HEK293T (cell line): ENCODE measurements around the gene PPP6R1.

ENCODE experiments used
- CTCF ChIA-PET: fragments of 350-600 bp; formaldehyde crosslinking; extraction: SDS; loops from one replicate; lab custom pipeline; 2021; ENCODE audit warnings: antibody characterized with exemption, inconsistent platforms; lab: Yijun Ruan, JAX
- POLR2A ChIA-PET: fragments of 350-600 bp; formaldehyde crosslinking; extraction: SDS; loops from one replicate; lab custom pipeline; 2020; ENCODE audit warnings: antibody characterized with exemption, inconsistent platforms; lab: Yijun Ruan, JAX
- DNase-seq: peaks from one replicate; pipeline ENCODE4 v3.0.0; 2012; ENCODE audit warnings: mixed read lengths; ENCODE audit errors: extremely low spot score
- ARNT ChIP-seq: fragments of 450-650 bp; IDR thresholded peaks from 2 replicates; pipeline ENCODE4 v1.6.1; 2017; ENCODE audit warnings: mild to moderate bottlenecking
- BHLHE40 ChIP-seq: fragments of 450-650 bp; IDR thresholded peaks from 2 replicates; pipeline ENCODE4 v1.6.1; 2016; ENCODE audit warnings: mild to moderate bottlenecking, moderate library complexity, borderline replicate concordance
- CTBP1 ChIP-seq: fragments of 450-650 bp; IDR thresholded peaks from 2 replicates; pipeline ENCODE4 v1.6.1; 2016; ENCODE audit warnings: borderline replicate concordance
- ELF4 ChIP-seq: fragments of 450-650 bp; IDR thresholded peaks from 2 replicates; pipeline ENCODE4 v1.6.1; 2017; ENCODE audit warnings: antibody characterized with exemption
- FOXA1 ChIP-seq: fragments of 450-650 bp; IDR thresholded peaks from 2 replicates; pipeline ENCODE4 v1.6.1; 2016; ENCODE audit warnings: mild to moderate bottlenecking
- FOXK2 ChIP-seq: fragments of 450-650 bp; IDR thresholded peaks from 2 replicates; pipeline ENCODE4 v1.6.1; 2016; ENCODE audit warnings: mild to moderate bottlenecking
- FOXM1 ChIP-seq: fragments of 450-650 bp; IDR thresholded peaks from 2 replicates; pipeline ENCODE4 v1.6.1; 2017; ENCODE audit warnings: mild to moderate bottlenecking, borderline replicate concordance
- HDGF ChIP-seq: fragments of 450-650 bp; IDR thresholded peaks from 2 replicates; pipeline ENCODE4 v1.6.1; 2017; ENCODE audit warnings: antibody characterized with exemption, borderline replicate concordance
- L3MBTL2 ChIP-seq: fragments of 450-650 bp; conservative IDR thresholded peaks from 2 replicates; pipeline ENCODE4 v1.6.1; 2016; ENCODE audit warnings: mild to moderate bottlenecking
- LEF1 ChIP-seq: fragments of 450-650 bp; IDR thresholded peaks from 2 replicates; pipeline ENCODE4 v1.6.1; 2017; ENCODE audit warnings: mild to moderate bottlenecking, borderline replicate concordance
- NFRKB ChIP-seq: fragments of 450-650 bp; IDR thresholded peaks from 2 replicates; pipeline ENCODE4 v1.6.1; 2016; ENCODE audit warnings: mild to moderate bottlenecking, moderate library complexity
- SP1 ChIP-seq: fragments of 450-650 bp; IDR thresholded peaks from 2 replicates; pipeline ENCODE4 v1.6.1; 2017
- SUZ12 ChIP-seq: fragments of 450-650 bp; IDR thresholded peaks from 2 replicates; pipeline ENCODE4 v1.6.1; 2016; ENCODE audit warnings: mild to moderate bottlenecking
- TARDBP ChIP-seq: fragments of 450-650 bp; IDR thresholded peaks from 2 replicates; pipeline ENCODE4 v1.6.1; 2016
- ZNF384 ChIP-seq: fragments of 450-650 bp; IDR thresholded peaks from 2 replicates; pipeline ENCODE4 v1.6.1; 2016
- TF ChIP-seq, protein P1 (sequence below): fragments of 450-650 bp; IDR thresholded peaks from 2 replicates; pipeline ENCODE4 v1.6.1; 2016

Gene PPP6R1

DNA sequence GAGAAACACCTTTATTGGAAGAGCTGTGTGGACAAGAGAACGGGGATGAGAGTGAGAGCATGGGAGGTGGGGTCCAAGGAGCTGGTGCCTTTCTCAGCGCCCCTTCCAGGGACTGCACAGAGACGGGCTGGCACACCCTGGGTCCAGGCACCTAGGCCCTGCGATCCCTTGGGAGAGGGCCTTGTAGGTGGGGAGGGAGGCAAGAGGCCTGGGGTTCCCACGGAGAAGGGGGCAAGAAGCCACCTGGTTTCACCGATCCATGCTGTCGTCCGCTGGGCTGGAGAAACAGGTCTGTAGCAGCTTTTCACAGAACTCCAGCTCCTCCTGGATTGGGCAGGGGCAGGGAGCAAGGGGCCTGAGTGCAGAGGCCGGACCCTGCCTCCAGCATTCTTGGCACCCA is 3.5 kb upstream of the PPP6R1 start:
- no peak for DNase-seq
- TF ChIP-seq SP1, result no peak
- no peak for TF ChIP-seq L3MBTL2
- TF ChIP-seq HDGF, result no peak
- TF ChIP-seq CTBP1, result no peak
- no peak for TF ChIP-seq LEF1
- TF ChIP-seq FOXK2, result no peak
- no peak for TF ChIP-seq ARNT
- TF ChIP-seq NFRKB, result no peak
- TF ChIP-seq FOXM1, result no peak
- no peak for TF ChIP-seq SUZ12
- TF ChIP-seq TARDBP, result no peak
- TF ChIP-seq, protein P1, sequence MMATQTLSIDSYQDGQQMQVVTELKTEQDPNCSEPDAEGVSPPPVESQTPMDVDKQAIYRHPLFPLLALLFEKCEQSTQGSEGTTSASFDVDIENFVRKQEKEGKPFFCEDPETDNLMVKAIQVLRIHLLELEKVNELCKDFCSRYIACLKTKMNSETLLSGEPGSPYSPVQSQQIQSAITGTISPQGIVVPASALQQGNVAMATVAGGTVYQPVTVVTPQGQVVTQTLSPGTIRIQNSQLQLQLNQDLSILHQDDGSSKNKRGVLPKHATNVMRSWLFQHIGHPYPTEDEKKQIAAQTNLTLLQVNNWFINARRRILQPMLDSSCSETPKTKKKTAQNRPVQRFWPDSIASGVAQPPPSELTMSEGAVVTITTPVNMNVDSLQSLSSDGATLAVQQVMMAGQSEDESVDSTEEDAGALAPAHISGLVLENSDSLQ, result no peak
- no peak for TF ChIP-seq ZNF384
- TF ChIP-seq ELF4, result no peak
- no peak for TF ChIP-seq BHLHE40
- no peak for TF ChIP-seq FOXA1
- ChIA-PET CTCF (interaction anchor here (1.0 kb wide), 2 partner anchors 39 to 102 kb away, joined by 3 read pairs; no protein-coding TSS in a partner anchor), POLR2A (no interaction called here)

DNA sequence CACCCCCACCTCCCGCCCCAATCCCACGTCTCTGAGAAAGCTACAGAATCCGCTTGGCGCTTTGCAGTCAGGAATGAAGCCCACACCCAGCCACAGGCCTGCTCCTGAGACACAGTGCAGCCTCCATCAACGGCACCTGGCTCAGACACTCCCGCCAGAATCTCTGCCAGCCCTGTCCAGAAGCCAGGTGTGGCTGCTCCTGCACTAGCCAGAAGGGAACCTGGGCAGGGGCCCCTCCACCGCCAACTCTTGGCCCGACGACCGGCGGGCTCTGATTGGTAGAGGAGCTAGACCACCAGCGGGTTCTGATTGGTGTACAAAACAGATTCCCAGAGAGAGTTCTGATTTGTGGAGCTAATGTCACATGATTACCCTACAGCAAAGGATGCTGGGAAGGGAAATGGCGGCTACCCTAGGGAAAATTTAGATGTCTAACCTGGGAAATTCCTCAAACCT is 2.9 kb upstream of the PPP6R1 start:
- TF ChIP-seq NFRKB, result no peak
- no peak for TF ChIP-seq SP1
- no peak for TF ChIP-seq LEF1
- TF ChIP-seq FOXM1, result no peak
- TF ChIP-seq HDGF, result no peak
- TF ChIP-seq ELF4, result no peak
- no peak for TF ChIP-seq FOXK2
- TF ChIP-seq FOXA1, result no peak
- TF ChIP-seq L3MBTL2, result no peak
- TF ChIP-seq SUZ12, result no peak
- TF ChIP-seq BHLHE40, result no peak
- CTCF ChIA-PET, result interaction anchor here (1.0 kb wide), 1 partner anchor 101 kb away, joined by 3 read pairs; no protein-coding TSS in a partner anchor
- POLR2A ChIA-PET, result interaction anchor here (1.2 to 1.5 kb wide), 2 partner anchors 9 to 15 kb away, joined by 4 to 5 read pairs; no protein-coding TSS in a partner anchor
- DNase-seq, result no peak

DNA sequence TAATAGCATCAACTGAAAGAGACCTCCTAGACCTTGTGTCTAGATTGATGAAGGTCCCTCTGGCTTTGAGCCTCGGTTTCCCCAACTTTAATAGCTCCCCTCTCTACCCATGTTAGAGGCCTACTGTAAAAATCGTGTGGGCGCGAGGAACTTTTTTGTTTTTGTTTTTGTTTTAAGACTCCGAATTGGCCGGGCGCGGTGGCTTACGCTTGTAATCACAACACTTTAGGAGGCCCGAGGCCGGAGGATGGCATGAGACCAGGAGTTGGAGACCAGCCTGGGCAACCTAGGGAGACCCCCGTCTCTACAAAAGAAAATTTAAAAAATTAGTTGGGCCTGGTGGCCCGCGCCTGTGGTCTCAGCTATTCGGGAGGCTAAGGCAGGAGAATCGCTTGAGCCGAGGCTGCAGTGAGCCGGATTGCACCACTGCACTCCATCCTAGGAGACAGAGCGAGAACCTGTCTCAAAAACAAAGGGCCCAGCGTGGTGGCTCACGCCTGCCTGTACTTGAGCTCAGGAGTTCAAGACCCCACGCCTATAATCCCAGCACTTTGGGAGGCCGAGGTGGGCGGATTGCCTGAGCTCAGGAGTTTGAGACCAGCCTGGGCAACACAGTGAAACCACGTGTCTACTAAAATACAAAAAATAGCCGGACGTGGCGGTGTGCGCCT is 858 bp upstream of the PPP6R1 start:
- CTCF ChIA-PET, result interaction anchor here (0.6 to 1.1 kb wide), 3 partner anchors 22 to 113 kb away, joined by 3 to 8 read pairs (median 5); no protein-coding TSS in a partner anchor
- POLR2A ChIA-PET, result interaction anchor here (0.6 to 2.8 kb wide), 37 partner anchors 9 to 395 kb away, joined by 3 to 34 read pairs (median 4); partner anchors contain the start of genes BRSK1, DNAAF3, HSPBP1 and ISOC2
- TF ChIP-seq ELF4 (no peak), L3MBTL2 (0 out of 2 replicates have a peak, but pooled peaks have one; percentile 49), ZNF384 (no peak), FOXA1 (no peak), LEF1 (no peak), BHLHE40 (no peak)

DNA sequence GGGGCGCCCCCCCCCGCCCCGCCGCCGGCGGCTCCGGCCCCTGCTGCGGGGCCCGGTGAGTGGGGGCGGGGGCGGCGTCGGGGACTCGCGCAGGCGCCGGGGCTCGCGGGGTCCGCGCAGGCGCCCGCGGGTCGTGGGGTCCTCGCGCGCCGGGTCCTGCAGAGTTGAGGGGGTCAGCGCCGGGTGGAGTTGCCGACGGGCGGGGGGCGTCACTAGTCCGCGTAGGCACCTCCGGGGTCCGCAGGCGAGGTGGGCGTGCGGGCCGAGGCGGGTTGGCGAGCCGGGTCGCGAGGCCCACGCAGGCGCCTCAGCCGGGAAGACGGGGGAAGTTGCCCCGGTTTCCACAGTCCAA is 365 bp downstream of the PPP6R1 start:
- no peak for TF ChIP-seq NFRKB
- no peak for TF ChIP-seq ZNF384
- no peak for TF ChIP-seq FOXK2
- TF ChIP-seq ARNT, result no peak
- TF ChIP-seq L3MBTL2, result no peak
- TF ChIP-seq ELF4, result no peak
- no peak for TF ChIP-seq TARDBP
- no peak for TF ChIP-seq SUZ12
- TF ChIP-seq FOXM1, result no peak
- no peak for TF ChIP-seq BHLHE40
- TF ChIP-seq LEF1, result no peak
- ChIA-PET CTCF (interaction anchor here (0.9 kb wide), 1 partner anchor 112 kb away, joined by 3 read pairs; no protein-coding TSS in a partner anchor), POLR2A (interaction anchor here (0.7 to 2.8 kb wide), 14 partner anchors 10 to 218 kb away, joined by 3 to 34 read pairs (median 8); partner anchors contain the start of genes BRSK1, DNAAF3, HSPBP1 and SYT5)

More for the DNA sequence above, 858 bp upstream of the PPP6R1 start:
- DNase-seq, result no peak

DNA sequence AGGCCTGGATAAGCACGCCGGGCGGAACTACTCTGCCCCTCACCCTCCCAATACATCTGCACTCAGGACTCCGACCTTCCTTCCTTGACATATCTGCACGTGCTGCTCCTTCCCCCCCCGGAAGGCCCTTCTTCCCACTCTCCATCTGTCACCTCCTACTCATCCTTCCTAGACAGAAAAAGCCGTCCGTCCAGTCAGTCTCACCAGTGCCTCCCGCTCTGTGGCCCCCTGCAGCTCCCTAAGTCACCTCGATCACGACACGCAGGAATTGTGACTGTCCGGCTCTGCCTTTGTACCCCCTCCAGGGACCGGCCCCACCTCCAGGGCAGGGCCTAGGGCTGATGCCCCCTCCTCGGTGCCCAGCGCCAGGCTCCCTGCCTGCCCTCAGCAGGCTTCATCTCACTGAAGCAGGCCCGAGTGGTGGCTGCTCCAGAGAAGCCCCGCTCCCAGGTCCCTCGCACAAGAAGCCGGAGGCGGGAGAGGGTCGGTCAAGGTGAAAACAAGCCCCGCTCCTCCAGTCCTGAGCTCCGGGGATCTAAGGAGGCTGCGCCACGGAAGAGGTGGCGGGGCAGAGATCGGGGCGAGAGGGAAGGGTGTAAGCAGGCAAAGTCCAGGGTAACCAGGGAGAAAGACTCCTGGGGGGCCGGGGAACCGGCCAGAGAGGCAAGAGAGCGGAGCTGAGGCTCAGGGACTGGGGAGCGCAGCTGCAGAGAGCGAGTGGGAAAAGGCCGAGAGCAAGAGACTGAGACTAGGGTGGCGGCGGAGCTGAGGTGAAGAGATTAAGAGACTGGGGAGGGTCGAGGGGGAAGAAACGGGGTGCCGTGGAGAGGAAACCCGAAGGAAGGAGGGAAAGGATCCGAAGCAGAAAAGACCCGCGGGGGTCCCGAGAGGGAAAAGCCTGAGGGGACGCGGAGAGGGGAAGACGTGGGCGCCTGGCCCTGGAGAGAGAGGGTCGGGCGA is 1.1 kb downstream of the PPP6R1 start:
- DNase-seq, result peak; percentile 25
- TF ChIP-seq FOXA1, result no peak
- 0 out of 2 replicates have a peak, but pooled peaks have one; percentile 16 for TF ChIP-seq L3MBTL2
- ChIA-PET POLR2A (interaction anchor here (2.3 to 2.8 kb wide), 2 partner anchors 12 to 21 kb away, joined by 13 to 34 read pairs; partner anchors contain the start of gene HSPBP1), CTCF (no interaction called here)

More for the DNA sequence above, 365 bp downstream of the PPP6R1 start:
- DNase-seq, result peak; percentile 32

DNA sequence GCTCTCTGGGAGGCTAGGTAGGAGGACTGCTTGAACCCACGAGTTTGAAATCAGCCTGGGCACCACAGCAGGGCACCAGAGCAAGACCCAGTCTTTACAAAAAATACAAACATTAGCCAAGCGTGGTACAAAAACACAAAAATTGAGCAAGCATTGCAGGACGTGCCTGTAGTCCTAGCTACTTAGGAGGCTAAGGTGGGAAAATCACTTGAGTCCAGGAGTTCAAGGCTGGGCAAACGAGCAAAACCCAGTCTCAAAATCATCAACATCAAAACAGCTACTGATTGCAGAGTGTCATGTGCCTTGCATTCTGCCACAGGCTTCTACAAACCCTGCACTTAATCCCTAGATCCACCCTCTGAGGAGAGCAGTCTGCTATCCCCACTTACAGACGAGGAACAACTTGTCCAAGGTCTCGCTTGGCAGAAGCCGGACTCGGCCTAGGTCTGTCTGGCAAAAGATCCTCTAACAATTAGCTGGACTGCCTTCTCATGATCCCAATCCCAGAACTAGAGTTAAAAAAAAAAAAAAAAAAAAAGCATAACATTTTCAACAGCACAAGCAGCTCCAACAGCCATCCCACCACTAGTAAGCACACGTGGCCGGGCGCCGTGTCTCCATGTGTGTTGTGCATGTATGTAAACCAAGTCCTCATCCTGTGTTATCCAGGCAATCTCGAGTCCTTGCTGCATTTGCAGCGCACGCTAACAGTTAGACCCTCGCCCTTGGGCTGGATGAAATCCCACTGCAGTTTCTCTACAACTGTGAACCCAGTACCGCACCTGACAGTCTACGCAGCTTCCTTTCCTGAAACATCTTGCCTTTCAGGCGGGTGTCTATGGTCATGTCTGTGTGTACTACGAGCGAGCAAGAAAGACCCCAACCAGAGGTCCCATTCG is 2.0 kb downstream of the PPP6R1 start:
- TF ChIP-seq FOXK2, result no peak
- ChIA-PET CTCF (interaction anchor here (0.7 kb wide), 1 partner anchor 161 kb away, joined by 3 read pairs; no protein-coding TSS in a partner anchor), POLR2A (no interaction called here)
- no peak for DNase-seq
